ENCODE results near the gene KCNT1. TPM values are rescaled to one million over a fixed set of nuclear protein-coding genes. Genes with fewer than 3 reads are reported as not detected.

The KCNT1 gene
- total and polyA plus RNA-seq, 10 of the 15 experiments (the other 5 are each of a cell fraction or from before 2014, with no cell fraction given), result not detected

DNA sequence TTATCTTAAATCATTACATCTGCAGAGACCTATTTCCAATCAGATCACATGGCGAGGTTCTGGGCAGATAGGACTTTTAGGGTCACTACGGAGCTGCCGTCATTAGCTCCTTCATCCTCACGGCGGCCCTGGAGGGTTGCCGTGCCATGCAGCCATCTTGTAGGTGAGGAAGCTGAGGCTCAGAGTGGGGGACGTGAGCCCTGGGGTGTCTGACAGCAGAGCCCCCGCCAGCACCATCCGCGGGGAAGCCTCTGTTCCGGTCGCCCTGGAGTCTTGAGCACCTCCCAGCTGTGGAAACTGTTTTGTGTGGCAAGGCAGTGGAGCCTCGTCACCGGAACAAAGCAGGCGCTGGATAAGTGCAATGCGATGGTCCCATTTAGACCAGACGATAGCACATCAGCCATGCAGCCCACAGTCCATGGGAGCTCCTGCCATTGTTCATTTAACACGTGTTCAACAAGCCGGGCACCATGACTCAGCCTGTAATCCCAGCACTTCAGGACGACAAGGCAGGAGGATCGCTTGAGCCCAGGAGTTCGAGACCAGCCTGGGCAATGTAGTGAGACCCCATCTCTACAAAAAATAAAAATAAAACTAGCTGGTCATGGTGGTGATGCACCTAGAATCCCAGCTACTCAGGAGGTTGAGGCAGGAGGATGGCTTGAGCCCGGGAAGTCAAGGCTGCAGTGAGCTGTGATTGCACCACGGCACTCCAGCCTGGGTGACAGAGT is 61.9 kb downstream of the KCNT1 start:
- CTCF ChIA-PET, result no interaction called here
- Histone ChIP-seq H3K9ac (ENCODE audit: control insufficient read depth, insufficient read depth, low read length) (no peak overlapping the region), H3K4me3 (no peak overlapping the region), H3K9me3 (replicated peaks; ENCODE audit: control insufficient read depth, insufficient read depth, low read length) (no peaks in the 10 kb centered on the region; the same call in 2 of the 3 replicates), H3K4me2 (ENCODE audit: control insufficient read depth, insufficient read depth) (no peak overlapping the region), H3K4me1 (ENCODE audit: control insufficient read depth, insufficient read depth, low read length) (no peaks in the 10 kb centered on the region), H3K79me2 (ENCODE audit: control insufficient read depth, insufficient read depth, low read length) (no peaks in the 10 kb centered on the region), H2AFZ (ENCODE audit: control insufficient read depth, low read depth, low read length) (no peak overlapping the region), H4K20me1 (ENCODE audit: control insufficient read depth, insufficient read depth) (no peaks in the 10 kb centered on the region), H3K27ac (ENCODE audit: control insufficient read depth, insufficient read depth) (no peak overlapping the region), H3K27me3 (replicated peaks in 1 of 2; ENCODE audit: control insufficient read depth in 2 of 2, insufficient read depth in 2 of 2, low read length in 1 of 2) (no peaks in the 10 kb centered on the region), H3K36me3 (ENCODE audit: control insufficient read depth in 2 of 2, insufficient read depth in 2 of 2, low read length in 1 of 2) (no peaks in the 10 kb centered on the region)
- DNase-seq (ENCODE audit: low read depth, low spot score) (no peak), FAIRE-seq (no peak), ATAC-seq (no peak)
- 53% methylated on average over 24 of the region's 24 CpGs for WGBS (ENCODE audit: insufficient coverage, insufficient replicate concordance, low lambda C conversion rate, missing lambda C conversion rate)
- TF ChIP-seq RBBP5 (conservative IDR thresholded peaks at IDR 0.05) (no peak), HCFC1 (IDR thresholded peaks at IDR 0.05; ENCODE audit: low read length) (no peak), ZSCAN29 (IDR thresholded peaks at IDR 0.05) (no peak), EGR1 (IDR thresholded peaks at IDR 0.05; ENCODE audit: borderline replicate concordance in 1 of 2, low read depth in 2 of 2, low read length in 2 of 2) (no peak), RUNX3 (IDR thresholded peaks at IDR 0.05; ENCODE audit: low read length) (no peak), MTA2 (IDR thresholded peaks at IDR 0.05; ENCODE audit: low read depth) (no peak), NFIC (IDR thresholded peaks at IDR 0.05; ENCODE audit: low read depth, low read length) (no peak), SREBF2 (IDR thresholded peaks at IDR 0.05; ENCODE audit: low read length) (no peak), KDM1A (IDR thresholded peaks at IDR 0.05; ENCODE audit: borderline replicate concordance) (no peak), MXI1 (IDR thresholded peaks at IDR 0.05; ENCODE audit: low read depth, low read length) (no peak), ZNF24 (IDR thresholded peaks at IDR 0.05) (no peak), BRCA1 (IDR thresholded peaks at IDR 0.05; ENCODE audit: low read depth, low read length) (no peak), IKZF2 (IDR thresholded peaks at IDR 0.05) (no peak), STAT3 (IDR thresholded peaks at IDR 0.05; ENCODE audit: low read depth, low read length) (no peak)
- TF ChIP-seq, protein P1, sequence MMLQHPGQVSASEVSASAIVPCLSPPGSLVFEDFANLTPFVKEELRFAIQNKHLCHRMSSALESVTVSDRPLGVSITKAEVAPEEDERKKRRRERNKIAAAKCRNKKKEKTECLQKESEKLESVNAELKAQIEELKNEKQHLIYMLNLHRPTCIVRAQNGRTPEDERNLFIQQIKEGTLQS (IDR thresholded peaks at IDR 0.05; ENCODE audit: borderline replicate concordance, extremely low read depth, low read depth, low read length), result no peak
- TF ChIP-seq, protein P2, sequence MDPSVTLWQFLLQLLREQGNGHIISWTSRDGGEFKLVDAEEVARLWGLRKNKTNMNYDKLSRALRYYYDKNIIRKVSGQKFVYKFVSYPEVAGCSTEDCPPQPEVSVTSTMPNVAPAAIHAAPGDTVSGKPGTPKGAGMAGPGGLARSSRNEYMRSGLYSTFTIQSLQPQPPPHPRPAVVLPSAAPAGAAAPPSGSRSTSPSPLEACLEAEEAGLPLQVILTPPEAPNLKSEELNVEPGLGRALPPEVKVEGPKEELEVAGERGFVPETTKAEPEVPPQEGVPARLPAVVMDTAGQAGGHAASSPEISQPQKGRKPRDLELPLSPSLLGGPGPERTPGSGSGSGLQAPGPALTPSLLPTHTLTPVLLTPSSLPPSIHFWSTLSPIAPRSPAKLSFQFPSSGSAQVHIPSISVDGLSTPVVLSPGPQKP (IDR thresholded peaks at IDR 0.05; ENCODE audit: low read depth, low read length), result no peak
- TF ChIP-seq, protein P3, sequence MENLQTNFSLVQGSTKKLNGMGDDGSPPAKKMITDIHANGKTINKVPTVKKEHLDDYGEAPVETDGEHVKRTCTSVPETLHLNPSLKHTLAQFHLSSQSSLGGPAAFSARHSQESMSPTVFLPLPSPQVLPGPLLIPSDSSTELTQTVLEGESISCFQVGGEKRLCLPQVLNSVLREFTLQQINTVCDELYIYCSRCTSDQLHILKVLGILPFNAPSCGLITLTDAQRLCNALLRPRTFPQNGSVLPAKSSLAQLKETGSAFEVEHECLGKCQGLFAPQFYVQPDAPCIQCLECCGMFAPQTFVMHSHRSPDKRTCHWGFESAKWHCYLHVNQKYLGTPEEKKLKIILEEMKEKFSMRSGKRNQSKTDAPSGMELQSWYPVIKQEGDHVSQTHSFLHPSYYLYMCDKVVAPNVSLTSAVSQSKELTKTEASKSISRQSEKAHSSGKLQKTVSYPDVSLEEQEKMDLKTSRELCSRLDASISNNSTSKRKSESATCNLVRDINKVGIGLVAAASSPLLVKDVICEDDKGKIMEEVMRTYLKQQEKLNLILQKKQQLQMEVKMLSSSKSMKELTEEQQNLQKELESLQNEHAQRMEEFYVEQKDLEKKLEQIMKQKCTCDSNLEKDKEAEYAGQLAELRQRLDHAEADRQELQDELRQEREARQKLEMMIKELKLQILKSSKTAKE (IDR thresholded peaks at IDR 0.05; ENCODE audit: low read depth, poor library complexity, severe bottlenecking), result no peak
- TF ChIP-seq, protein P4, sequence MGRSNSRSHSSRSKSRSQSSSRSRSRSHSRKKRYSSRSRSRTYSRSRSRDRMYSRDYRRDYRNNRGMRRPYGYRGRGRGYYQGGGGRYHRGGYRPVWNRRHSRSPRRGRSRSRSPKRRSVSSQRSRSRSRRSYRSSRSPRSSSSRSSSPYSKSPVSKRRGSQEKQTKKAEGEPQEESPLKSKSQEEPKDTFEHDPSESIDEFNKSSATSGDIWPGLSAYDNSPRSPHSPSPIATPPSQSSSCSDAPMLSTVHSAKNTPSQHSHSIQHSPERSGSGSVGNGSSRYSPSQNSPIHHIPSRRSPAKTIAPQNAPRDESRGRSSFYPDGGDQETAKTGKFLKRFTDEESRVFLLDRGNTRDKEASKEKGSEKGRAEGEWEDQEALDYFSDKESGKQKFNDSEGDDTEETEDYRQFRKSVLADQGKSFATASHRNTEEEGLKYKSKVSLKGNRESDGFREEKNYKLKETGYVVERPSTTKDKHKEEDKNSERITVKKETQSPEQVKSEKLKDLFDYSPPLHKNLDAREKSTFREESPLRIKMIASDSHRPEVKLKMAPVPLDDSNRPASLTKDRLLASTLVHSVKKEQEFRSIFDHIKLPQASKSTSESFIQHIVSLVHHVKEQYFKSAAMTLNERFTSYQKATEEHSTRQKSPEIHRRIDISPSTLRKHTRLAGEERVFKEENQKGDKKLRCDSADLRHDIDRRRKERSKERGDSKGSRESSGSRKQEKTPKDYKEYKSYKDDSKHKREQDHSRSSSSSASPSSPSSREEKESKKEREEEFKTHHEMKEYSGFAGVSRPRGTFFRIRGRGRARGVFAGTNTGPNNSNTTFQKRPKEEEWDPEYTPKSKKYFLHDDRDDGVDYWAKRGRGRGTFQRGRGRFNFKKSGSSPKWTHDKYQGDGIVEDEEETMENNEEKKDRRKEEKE (IDR thresholded peaks at IDR 0.05), result no peak
- intact Hi-C loops (cut with micrococcal nuclease; ENCODE audit: unreplicated experiment), result no loop called here
- POLR2A ChIA-PET, result no interaction called here
- SMC1A ChIA-PET (ENCODE audit: uncharacterized antibody, unreplicated experiment), result no interaction called here
- RAD21 ChIA-PET (ENCODE audit: unreplicated experiment), result no interaction called here
- no TSS peak for BruUV-seq (replicated peaks)
- in situ Hi-C loops (cut with MboI), result no loop called here

Measured in GM12878 (cell line).